ENCODE data around the gene ADGRL3. TPM values are rescaled to one million over a fixed set of nuclear protein-coding genes. Genes with fewer than 3 reads are reported as not detected.

The ADGRL3 gene
- total RNA-seq, 1 experiment from 2014 or later, result 5.4 TPM

DNA sequence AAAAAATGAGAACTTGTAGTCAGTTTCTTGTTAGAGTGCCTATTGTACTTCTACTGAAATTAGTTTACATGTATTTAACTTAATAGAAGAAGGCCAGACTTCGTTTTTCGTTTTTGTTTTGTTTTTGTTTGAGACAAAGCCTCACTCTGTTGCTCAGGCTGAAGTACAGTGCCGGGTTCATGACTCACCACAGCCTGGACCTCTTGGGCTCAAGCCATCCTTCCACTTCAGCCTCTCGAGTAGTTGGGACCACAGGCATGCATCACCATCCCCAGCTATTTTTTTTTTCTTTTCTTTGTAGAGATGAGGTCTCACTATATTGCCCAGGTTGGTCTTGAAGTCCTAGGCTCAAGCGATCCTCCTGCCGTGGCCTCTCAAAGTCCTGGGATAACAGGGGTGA is 793.9 kb downstream of the ADGRL3 start:
- DNase-seq (ENCODE audit: low spot score), result peak; percentile 70

DNA sequence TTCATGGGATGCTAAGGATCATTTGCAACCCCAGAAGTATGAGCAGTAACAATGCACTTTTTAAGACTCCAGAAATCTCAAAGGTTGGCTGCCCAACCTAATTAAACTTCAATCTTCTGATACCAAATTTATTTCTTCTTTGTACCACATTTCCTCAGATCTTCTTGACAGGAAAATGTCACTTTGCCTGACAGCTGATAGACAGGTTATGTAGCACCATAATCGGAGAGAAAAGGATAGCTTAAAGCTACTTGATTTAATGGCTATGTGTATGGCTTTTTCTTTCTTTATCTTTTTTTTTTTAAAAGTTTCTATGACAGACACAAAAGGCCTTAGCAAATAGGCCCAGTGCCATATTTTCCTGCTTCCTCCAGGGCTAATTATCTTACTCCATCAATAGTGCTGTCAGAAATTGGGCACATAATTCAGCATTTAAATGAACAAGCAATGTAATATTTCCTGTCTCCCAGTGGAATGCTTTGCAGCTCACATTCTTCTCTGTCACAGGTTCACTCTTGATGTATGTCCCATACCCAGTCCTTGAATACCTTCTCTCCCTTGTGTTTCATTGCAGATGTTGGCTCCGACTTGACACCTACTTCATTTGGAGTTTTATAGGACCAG is 795.7 kb downstream of the ADGRL3 start:
- peak; percentile 57 for DNase-seq (ENCODE audit: low spot score)

DNA sequence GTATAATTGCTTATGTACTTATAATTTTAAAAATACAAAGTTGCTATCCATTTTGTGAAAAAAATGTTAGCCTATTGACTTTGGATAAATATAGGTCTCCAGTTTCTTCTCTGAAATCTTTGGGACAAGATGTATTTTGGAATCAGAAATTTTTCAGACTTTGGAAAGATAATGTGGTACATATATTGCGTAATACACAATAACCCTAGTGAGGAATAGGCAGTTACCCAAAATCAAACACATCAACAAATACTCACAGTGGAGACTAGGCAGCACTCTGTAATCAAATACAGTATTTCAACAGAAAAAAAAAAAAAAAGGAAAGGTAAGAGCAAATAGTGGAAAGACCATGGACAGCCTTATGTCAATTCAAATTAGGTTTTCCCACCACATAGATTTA is 796.8 kb downstream of the ADGRL3 start:
- no peak for DNase-seq (ENCODE audit: low spot score)

DNA sequence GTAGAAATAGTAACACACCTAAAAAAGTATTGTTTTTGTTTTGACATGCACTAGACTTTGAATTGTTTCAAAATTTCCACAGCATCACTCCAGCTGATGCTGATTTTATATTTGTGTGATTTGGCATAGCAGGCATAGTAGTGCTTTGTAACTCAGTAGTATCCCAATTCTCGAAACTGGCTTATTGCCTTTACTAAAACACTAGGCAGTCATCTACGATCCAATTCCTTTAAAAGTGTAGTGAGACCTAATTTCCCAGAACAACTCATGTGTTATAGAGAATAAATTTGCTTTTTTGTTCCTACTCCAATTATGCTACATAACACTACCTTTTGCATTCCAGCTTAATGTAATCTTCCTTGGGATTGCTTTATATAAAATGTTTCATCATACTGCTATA is 797.7 kb downstream of the ADGRL3 start:
- DNase-seq (ENCODE audit: low spot score), result no peak

DNA sequence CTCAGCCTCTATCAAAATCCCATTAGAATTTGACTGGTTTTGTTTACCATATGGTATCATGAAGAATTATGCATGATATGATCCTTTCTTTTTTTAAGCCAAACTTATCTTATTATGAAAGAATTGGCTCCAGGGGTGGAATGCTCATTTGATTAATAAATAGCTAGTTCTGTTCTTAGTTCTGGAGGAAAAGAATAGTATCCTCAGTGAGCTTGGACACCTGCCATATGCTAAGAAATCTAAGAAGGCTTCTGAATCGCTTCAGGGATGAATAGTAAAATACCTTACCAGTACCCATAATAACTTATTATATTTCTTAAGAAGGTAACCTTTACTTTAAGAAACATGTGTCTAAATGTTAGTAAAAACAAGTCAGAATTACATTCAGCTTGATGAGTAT is 803.6 kb downstream of the ADGRL3 start:
- DNase-seq (ENCODE audit: low spot score), result no peak

GRCh38 chr4:62004881-62005280 is 804.8 kb downstream of the ADGRL3 start:
- no peak for DNase-seq (ENCODE audit: low spot score)

GRCh38 chr4:62006108-62006507 is 806.0 kb downstream of the ADGRL3 start:
- no peak for DNase-seq (ENCODE audit: low spot score)

- DNase-seq (ENCODE audit: low spot score), result peak; percentile 2
Observed at GRCh38 chr4:62015043-62015739, 815.1 kb downstream of the ADGRL3 start.

GRCh38 chr4:62018537-62018936 is 818.4 kb downstream of the ADGRL3 start:
- DNase-seq (ENCODE audit: low spot score), result no peak

DNA sequence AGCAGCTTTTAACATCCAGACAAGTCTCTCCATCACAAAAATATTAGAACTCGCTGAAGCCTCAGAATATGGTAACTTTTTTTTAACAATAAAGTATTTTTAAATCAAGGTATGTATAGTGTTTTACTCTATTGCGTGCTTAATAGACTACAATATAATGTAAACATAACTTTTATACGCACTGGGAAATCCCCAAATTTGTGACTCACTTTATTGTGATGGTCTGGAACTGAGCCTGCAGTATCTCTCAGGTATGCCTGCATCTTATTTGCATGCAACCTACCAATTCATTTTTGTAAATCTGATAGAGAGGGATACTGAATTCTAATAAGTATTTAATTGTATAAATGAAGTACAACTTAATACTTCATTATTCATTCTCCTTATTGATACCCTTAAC is 823.5 kb downstream of the ADGRL3 start:
- DNase-seq (ENCODE audit: low spot score), result no peak

GRCh38 chr4:62028745-62029144 is 828.6 kb downstream of the ADGRL3 start:
- no peak for DNase-seq (ENCODE audit: low spot score)

DNA sequence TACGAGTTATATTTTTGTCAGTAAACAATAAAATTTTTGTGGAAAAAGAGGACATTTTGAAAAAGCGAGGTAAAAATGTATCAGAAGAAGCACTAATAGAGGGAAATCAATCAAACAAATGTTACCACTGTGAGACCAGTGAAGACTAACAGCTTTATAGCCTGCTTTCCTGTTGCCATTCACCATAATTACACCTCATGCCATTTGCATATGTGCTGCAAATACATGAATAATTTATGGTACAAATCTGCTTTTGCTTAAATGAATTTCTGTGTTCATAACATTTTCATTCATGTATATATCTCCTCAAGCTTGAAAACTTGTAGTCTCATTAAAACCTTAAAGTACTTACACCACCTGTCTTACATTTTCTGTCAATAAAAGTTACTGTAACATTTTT is 830.8 kb downstream of the ADGRL3 start:
- no peak for DNase-seq (ENCODE audit: low spot score)

DNA sequence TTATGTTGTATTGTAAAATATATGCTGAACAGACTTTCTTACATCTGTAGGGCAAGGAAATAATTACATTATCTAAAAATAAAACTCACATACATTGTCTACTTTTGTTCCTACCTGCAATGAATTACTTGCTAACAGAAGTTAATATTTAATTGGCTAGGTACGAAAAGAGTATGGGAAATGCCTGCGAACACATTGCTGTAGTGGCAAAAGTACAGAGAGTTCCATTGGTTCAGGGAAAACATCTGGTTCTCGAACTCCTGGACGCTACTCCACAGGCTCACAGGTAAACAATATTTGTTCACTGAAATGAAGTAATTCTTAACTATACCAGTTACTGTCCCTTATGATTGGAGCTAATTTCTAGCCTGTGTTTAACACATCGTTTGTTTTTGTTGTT is 837.4 kb downstream of the ADGRL3 start:
- no peak for DNase-seq (ENCODE audit: low spot score)

DNA sequence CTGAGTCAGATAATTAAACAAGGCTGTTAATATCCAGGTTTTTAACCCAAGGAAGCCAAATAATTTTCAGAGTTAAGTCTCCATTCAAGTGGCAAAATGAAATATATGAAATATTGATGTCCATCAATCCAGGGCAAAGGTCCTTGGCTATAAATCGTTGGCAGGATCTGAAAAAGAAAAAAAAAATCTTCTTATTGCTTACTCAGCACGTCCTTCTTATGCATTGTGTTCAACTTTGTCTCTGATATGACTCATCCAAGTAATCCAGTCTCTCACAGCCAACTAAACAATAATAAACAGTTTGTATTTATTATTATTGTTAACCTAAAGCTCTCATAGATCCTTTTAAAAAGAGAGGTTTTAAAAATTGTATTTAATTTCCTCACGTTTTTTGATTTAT is 851.2 kb downstream of the ADGRL3 start:
- no peak for DNase-seq (ENCODE audit: low spot score)

DNA sequence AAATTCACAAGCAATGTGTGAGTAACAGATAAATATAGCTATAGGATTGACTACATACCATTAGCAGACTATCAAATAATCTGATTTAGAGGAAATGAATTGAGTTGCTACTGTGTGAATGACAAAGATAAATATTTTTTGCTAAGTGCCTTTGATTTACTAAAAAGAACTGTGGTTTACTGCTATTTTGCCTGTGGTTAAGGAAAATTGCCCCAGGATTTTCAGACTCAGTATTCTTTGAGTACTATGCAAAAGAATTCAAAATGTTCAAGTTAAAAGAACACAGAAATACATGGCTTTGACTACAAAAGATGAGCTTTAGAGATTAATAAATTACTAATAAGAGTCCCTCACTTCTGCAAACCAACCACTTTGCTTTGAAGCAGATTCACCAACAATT is 853.8 kb downstream of the ADGRL3 start:
- no peak for DNase-seq (ENCODE audit: low spot score)

- no peak for DNase-seq (ENCODE audit: low spot score)
Observed at GRCh38 chr4:62057031-62057430, 856.9 kb downstream of the ADGRL3 start.

DNA sequence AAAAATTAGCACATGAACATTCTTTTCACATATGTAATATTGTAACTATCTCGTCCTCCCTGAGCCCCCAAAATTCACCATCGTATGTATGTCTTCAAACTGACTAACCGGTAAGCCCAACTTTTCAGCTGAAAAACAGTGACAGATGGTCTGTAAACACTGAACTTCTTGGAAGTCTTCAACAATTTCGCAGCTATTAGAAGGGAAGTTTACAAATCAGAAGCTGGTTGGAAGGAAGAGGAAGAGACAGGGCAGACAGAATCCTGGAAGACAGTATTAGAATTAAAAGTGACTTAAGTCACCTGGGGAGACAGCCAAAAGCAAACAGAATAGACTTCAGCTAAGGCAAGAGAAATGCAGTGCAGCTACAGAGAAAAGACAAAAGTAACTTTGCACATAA is 858.4 kb downstream of the ADGRL3 start:
- no peak for DNase-seq (ENCODE audit: low spot score)

DNA sequence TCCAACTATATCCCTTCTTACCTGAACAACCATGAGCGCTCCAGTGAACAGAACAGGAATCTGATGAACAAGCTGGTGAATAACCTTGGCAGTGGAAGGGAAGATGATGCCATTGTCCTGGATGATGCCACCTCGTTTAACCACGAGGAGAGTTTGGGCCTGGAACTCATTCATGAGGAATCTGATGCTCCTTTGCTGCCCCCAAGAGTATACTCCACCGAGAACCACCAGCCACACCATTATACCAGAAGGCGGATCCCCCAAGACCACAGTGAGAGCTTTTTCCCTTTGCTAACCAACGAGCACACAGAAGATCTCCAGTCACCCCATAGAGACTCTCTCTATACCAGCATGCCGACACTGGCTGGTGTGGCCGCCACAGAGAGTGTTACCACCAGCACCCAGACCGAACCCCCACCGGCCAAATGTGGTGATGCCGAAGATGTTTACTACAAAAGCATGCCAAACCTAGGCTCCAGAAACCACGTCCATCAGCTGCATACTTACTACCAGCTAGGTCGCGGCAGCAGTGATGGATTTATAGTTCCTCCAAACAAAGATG is 870.2 kb downstream of the ADGRL3 start:
- DNase-seq (ENCODE audit: low spot score), result no peak

DNA sequence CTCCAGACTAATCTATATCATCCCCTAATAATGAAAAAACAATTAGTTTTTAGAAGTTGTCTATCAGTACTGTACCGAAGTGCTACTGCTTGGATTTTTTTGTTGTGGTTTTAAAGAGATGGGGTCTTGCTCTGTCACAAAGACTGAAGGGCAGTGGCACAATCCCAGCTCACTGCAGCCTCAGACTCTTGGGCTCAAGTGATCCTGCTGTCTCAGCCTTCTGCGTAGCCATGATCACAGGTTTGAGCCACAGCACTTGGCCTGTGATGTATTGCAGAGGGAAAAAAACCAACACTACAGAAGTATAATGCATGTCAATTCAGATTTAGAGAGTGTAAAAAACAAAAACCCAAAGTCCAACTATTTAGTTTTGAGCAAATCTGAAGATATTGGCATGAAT is 875.0 kb downstream of the ADGRL3 start:
- no peak for DNase-seq (ENCODE audit: low spot score)

DNA sequence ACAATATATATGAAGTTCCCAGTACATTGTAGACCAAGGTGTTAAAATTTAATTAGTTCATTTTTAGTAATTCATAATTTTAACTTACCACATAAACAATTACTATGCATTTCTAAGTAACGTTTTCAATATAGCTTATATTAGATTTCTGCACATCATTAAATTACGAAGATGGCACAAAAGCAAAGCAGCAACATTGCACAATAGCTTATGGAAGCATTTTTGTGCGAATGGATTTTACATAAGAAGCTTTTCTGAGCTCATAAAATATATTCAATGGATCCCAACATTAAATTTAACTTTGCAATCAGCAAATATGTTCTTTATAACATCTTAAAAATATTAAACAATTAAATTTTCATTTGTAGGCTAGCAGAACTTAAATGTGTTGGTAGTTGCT is 875.4 kb downstream of the ADGRL3 start:
- no peak for DNase-seq (ENCODE audit: low spot score)

GRCh38 chr4:62077406-62077805 is 877.3 kb downstream of the ADGRL3 start:
- DNase-seq (ENCODE audit: low spot score), result no peak

GRCh38 chr4:62080431-62080830 is 880.3 kb downstream of the ADGRL3 start:
- DNase-seq (ENCODE audit: low spot score), result no peak

DNA sequence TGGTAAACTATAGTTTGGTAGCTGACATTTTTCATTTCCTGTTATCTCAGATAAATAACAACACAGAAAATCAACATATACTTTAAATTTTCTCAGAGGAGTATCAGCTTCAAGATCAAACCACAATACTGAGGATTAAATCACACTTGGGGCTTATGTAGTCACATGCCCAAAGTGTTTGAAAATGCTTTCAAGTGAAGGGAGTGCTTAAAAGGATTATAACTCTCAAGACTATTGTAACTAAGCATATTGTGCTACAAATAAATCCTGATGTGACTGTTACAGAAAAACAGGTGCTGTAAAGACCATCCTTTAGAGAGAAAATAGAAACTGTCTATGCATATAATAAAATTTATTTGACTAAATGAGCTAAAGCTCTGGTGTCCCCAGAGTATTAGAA is 887.6 kb downstream of the ADGRL3 start:
- DNase-seq (ENCODE audit: low spot score), result no peak

DNA sequence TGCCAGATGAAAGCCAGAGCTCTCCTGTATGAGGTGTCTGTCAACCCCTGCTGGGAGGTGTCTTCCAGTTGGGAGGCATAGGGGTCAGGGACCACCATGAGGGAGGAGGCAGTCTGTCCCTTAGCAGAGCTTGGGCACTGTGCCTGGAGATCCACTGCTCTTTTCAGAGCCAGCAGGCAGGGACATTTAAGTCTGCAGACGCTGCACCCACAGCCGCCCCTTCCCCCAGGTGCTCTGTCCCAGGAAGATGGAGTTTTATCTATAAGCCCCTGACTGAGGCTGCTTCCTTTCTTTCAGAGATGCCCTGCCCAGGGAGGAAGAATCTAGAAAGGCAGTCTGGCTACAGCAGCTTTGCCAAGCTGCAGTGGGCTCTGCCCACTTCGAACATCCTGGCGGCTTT is 893.6 kb downstream of the ADGRL3 start:
- DNase-seq (ENCODE audit: low spot score), result no peak

All from A172 (cell line).